Suprapubic skin (tissue), 4 donors: ENCODE results near the gene SHQ1. TPM values are rescaled to one million over a fixed set of nuclear protein-coding genes. Genes with fewer than 3 reads are reported as not detected.

Experiments used
- DNase-seq, 2 donors: peaks; one replicate each; pipeline ENCODE4 v3.0.0-alpha.2; 2019; ENCODE audit warnings: low spot score in 2 of 2
- H3K27ac ChIP-seq: fragments of 200-600 bp; sonication (generic); one replicate; pipeline ENCODE4 v1.5.1; 2019
- H3K27me3 ChIP-seq: fragments of 200-600 bp; sonication (generic); one replicate; pipeline ENCODE4 v1.5.1; 2019
- H3K36me3 ChIP-seq: fragments of 200-600 bp; sonication (generic); one replicate; pipeline ENCODE4 v1.5.1; 2019
- H3K4me1 ChIP-seq: fragments of 200-600 bp; sonication (generic); one replicate; pipeline ENCODE4 v1.5.1; 2019
- H3K4me3 ChIP-seq: fragments of 200-600 bp; sonication (generic); one replicate; pipeline ENCODE4 v1.5.1; 2019; ENCODE audit warnings: mild to moderate bottlenecking
- H3K9me3 ChIP-seq: fragments of 200-600 bp; sonication (generic); one replicate; pipeline ENCODE4 v1.5.1; 2019
- CTCF ChIP-seq, 2 donors: fragments of 200-600 bp in 1 of 2; fragments of 450-650 bp in 1 of 2; sonication (generic) in 1 of 2; IDR thresholded peaks; one replicate each; pipeline ENCODE4 v1.5.1; 2016 to 2019; ENCODE audit warnings: antibody characterized with exemption in 2 of 2, mild to moderate bottlenecking in 1 of 2, moderate library complexity in 1 of 2
- EP300 ChIP-seq: sonication (generic); formaldehyde crosslinking; IDR thresholded peaks from one replicate; pipeline ENCODE4 v1.6.1; 2017; ENCODE audit warnings: antibody characterized with exemption
- POLR2A ChIP-seq, 2 donors: fragments of 450-650 bp; IDR thresholded peaks; one replicate each; pipeline ENCODE4 v1.6.1; 2017; ENCODE audit warnings: antibody characterized with exemption in 2 of 2, mild to moderate bottlenecking in 2 of 2, moderate library complexity in 2 of 2
- POLR2AphosphoS5 ChIP-seq, 3 donors: sonication (generic); formaldehyde crosslinking; IDR thresholded peaks; one replicate each; pipeline ENCODE4 v1.6.1; 2017; ENCODE audit warnings: antibody characterized with exemption in 3 of 3
- WGBS: methylation state at CpG from one replicate; pipeline ENCODE4 v1.1.5; 2018; 5-methylcytosine and 5-hydroxymethylcytosine counted together
- total RNA-seq, 4 donors: library from RNA; depleted of rRNA; stranded (reverse); fragments of >200 nt; gene quantifications; one replicate each; pipeline ENCODE4 v1.1.0, GENCODE V29; 2016

Gene SHQ1
- total RNA-seq, 4 donors from 2014 or later: 8.7 to 26.1 (median 13.5) TPM

GRCh38 chr3:72836416-72836815 lies 11.8 kb downstream of the SHQ1 start:
- 90% methylated on average over 3 of the region's 3 CpGs for WGBS
- H3K27ac ChIP-seq: no peak overlapping the region
- no peak for DNase-seq
- peaks cover 6% of the 10 kb centered on the region for H3K4me1 ChIP-seq
- TF ChIP-seq POLR2AphosphoS5 (IDR thresholded peaks at IDR 0.05) (no peak), POLR2A (IDR thresholded peaks at IDR 0.05) (no peak), CTCF (IDR thresholded peaks at IDR 0.05) (no peak), EP300 (no peak)
- no peaks in the 10 kb centered on the region for H3K9me3 ChIP-seq
- H3K36me3 ChIP-seq: peaks cover 43% of the 10 kb centered on the region
- H3K4me3 ChIP-seq: no peak overlapping the region
- no peaks in the 10 kb centered on the region for H3K27me3 ChIP-seq

GRCh38 chr3:72830452-72831223 lies 17.6 kb downstream of the SHQ1 start:
- no peak overlapping the region for H3K27ac ChIP-seq

GRCh38 chr3:72829701-72830100 lies 18.5 kb downstream of the SHQ1 start:
- Histone ChIP-seq H3K27me3 (no peaks in the 10 kb centered on the region), H3K4me3 (no peak overlapping the region), H3K9me3 (no peaks in the 10 kb centered on the region), H3K27ac (no peak overlapping the region), H3K4me1 (no peaks in the 10 kb centered on the region), H3K36me3 (peaks cover 4% of the 10 kb centered on the region)
- TF ChIP-seq POLR2A (IDR thresholded peaks at IDR 0.05): no peak
- DNase-seq: no peak

More at GRCh38 chr3:72830452-72831223, 17.6 kb downstream of the SHQ1 start:
- Histone ChIP-seq H3K36me3 (peaks cover 13% of the 10 kb centered on the region), H3K4me1 (no peaks in the 10 kb centered on the region), H3K4me3 (no peak overlapping the region), H3K27me3 (no peaks in the 10 kb centered on the region), H3K9me3 (no peaks in the 10 kb centered on the region)
- no peak for DNase-seq
- no peak for TF ChIP-seq POLR2A (IDR thresholded peaks at IDR 0.05)
- no peak for TF ChIP-seq EP300
- TF ChIP-seq POLR2AphosphoS5 (IDR thresholded peaks at IDR 0.05): no peak
- TF ChIP-seq CTCF (IDR thresholded peaks at IDR 0.05): no peak

- H3K36me3 ChIP-seq: peaks cover 9% of the 10 kb centered on the region
- H3K27ac ChIP-seq: no peak overlapping the region
- no peak for DNase-seq
- 35% methylated on average over 8 of the region's 8 CpGs for WGBS
- no peaks in the 10 kb centered on the region for H3K27me3 ChIP-seq
- H3K9me3 ChIP-seq: no peaks in the 10 kb centered on the region
- H3K4me3 ChIP-seq: no peak overlapping the region
- TF ChIP-seq EP300 (no peak), POLR2AphosphoS5 (IDR thresholded peaks at IDR 0.05) (no peak)
- peaks cover 22% of the 10 kb centered on the region for H3K4me1 ChIP-seq
These were observed 27.0 kb downstream of the SHQ1 start for GRCh38 chr3:72821161-72821781.

- no peak for DNase-seq
These were observed 27.8 kb downstream of the SHQ1 start for GRCh38 chr3:72820415-72820814.

More at GRCh38 chr3:72820415-72820814, 27.8 kb downstream of the SHQ1 start:
- peaks cover 9% of the 10 kb centered on the region for H3K36me3 ChIP-seq
- no peaks in the 10 kb centered on the region for H3K27me3 ChIP-seq
- H3K27ac ChIP-seq: no peak overlapping the region
- TF ChIP-seq POLR2AphosphoS5 (IDR thresholded peaks at IDR 0.05) (no peak), POLR2A (IDR thresholded peaks at IDR 0.05) (no peak), EP300 (no peak), CTCF (IDR thresholded peaks at IDR 0.05) (no peak)
- no peaks in the 10 kb centered on the region for H3K9me3 ChIP-seq
- peaks cover 22% of the 10 kb centered on the region for H3K4me1 ChIP-seq
- no peak overlapping the region for H3K4me3 ChIP-seq
